Endodermal cell (in vitro differentiated cells): ENCODE measurements around the gene MYO18B. TPM values are rescaled to one million over a fixed set of nuclear protein-coding genes. Genes with fewer than 3 reads are reported as not detected.

ENCODE experiments used
- DNase-seq: peaks from one replicate; pipeline ENCODE4 v3.0.0-alpha.2; 2017
- H3K27ac ChIP-seq: 2 replicates; pipeline ENCODE4 v1.5.1; 2013; ENCODE audit warnings: mild to moderate bottlenecking, low read depth, low read length, moderate library complexity
- H3K27me3 ChIP-seq: 2 replicates; pipeline ENCODE4 v1.6.1; 2013; ENCODE audit warnings: mild to moderate bottlenecking, low read length, moderate library complexity; ENCODE audit not compliant: insufficient read depth, control insufficient read depth, poor library complexity, severe bottlenecking
- H3K36me3 ChIP-seq: 2 replicates; pipeline ENCODE4 v1.7.0; 2013; ENCODE audit warnings: mild to moderate bottlenecking, low read length, moderate library complexity; ENCODE audit not compliant: control insufficient read depth, insufficient read depth
- H3K4me1 ChIP-seq: one replicate; pipeline ENCODE4 v1.7.0; 2013; ENCODE audit warnings: low read length; ENCODE audit not compliant: control insufficient read depth, insufficient read depth
- H3K4me3 ChIP-seq: 2 replicates; pipeline ENCODE4 v1.5.1; 2013; ENCODE audit warnings: mild to moderate bottlenecking, low read length, moderate library complexity
- H3K9ac ChIP-seq: 2 replicates; pipeline ENCODE4 v1.6.1; 2013; ENCODE audit warnings: mild to moderate bottlenecking, low read length, moderate library complexity; ENCODE audit not compliant: poor library complexity, severe bottlenecking; ENCODE audit errors: extremely low read depth
- H3K9me3 ChIP-seq: 2 replicates; pipeline ENCODE4 v1.6.1; 2013; ENCODE audit warnings: mild to moderate bottlenecking, low read length, moderate library complexity; ENCODE audit not compliant: control insufficient read depth
- H3K27ac Mint-ChIP-seq: 2 replicates; pipeline ENCODE4 v1.8.0; 2020; ENCODE audit warnings: mixed read lengths
- H3K27me3 Mint-ChIP-seq: 2 replicates; pipeline ENCODE4 v1.8.0; 2021; ENCODE audit warnings: mild to moderate bottlenecking, mixed read lengths; ENCODE audit not compliant: insufficient read depth
- H3K36me3 Mint-ChIP-seq: 2 replicates; pipeline ENCODE4 v1.8.0; 2020; ENCODE audit warnings: low read depth, mixed read lengths
- H3K4me1 Mint-ChIP-seq: 2 replicates; pipeline ENCODE4 v1.8.0; 2020; ENCODE audit warnings: mixed read lengths
- H3K4me3 Mint-ChIP-seq: 2 replicates; pipeline ENCODE4 v1.8.0; 2020; ENCODE audit warnings: mild to moderate bottlenecking, moderate library complexity, mixed read lengths
- H3K9me3 Mint-ChIP-seq: 2 replicates; pipeline ENCODE4 v1.8.0; 2020; ENCODE audit warnings: mild to moderate bottlenecking, mixed read lengths
- WGBS, 2 experiments: methylation state at CpG; one replicate each; pipeline versions ENCODE4 v1.1.5 to v1.1.7; 2013; ENCODE audit warnings: missing lambda C conversion rate in 2 of 2, mixed read lengths in 1 of 2; ENCODE audit not compliant: insufficient coverage in 1 of 2, insufficient read length in 1 of 2; 5-methylcytosine and 5-hydroxymethylcytosine counted together
- total RNA-seq, 2 donors: library from RNA; stranded (reverse); fragmentation: NEBNext Ultra II Directional in 1 of 2; extraction: Animal tissue kit (Norgen Biotek cat#: 25700) in 1 of 2; gene quantifications; 2 replicates in 1 of 2; 3 replicates in 1 of 2; pipeline ENCODE4 v1.2.1, GENCODE V29; 2021
- TF ChIP-seq, protein P1 (sequence below): fragments of 200-600 bp; sonication (generic); conservative IDR thresholded peaks from 2 replicates; pipeline ENCODE4 v1.5.0; 2021; ENCODE audit warnings: antibody characterized with exemption, mild to moderate bottlenecking

The MYO18B gene
- total RNA-seq, 2 donors from 2014 or later: 0.77 to 0.84 TPM

DNA sequence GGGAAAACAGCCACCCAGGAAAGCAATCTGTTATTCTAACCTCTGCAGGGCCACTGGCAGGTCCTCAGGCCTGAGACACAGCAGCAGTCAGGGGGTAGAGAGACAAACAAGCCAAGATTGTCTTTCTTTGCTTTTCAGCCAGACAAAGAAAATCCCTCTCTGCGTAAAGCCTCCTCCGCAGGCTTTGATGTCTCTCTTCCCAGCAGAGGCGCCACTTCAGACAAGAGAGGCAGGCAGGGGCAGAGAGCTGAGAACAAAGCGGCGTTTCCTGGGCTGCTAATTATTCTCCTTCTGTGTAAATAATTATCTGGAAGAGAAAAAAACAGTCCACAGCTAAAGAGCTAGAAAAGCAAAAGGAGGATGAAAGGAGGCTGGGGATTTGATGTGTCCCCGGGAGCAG lies 324.5 kb downstream of the MYO18B start:
- no peaks in the 10 kb centered on the region for H3K27me3 Mint-ChIP-seq
- no peaks in the 10 kb centered on the region for H3K36me3 ChIP-seq
- H3K9ac ChIP-seq: peak overlapping the region; percentile 74
- H3K4me1 Mint-ChIP-seq: peaks cover 49% of the 10 kb centered on the region
- H3K4me3 ChIP-seq: peak overlapping the region; percentile 50
- WGBS, 2 experiments: 0% methylated on average over 5 to 6 of the region's 6 CpGs
- no peaks in the 10 kb centered on the region for H3K36me3 Mint-ChIP-seq
- H3K27me3 ChIP-seq: no peaks in the 10 kb centered on the region
- H3K27ac ChIP-seq: peak overlapping the region; percentile 96
- peaks cover 33% of the 10 kb centered on the region for H3K4me1 ChIP-seq
- peak overlapping the region; percentile 19 for H3K4me3 Mint-ChIP-seq
- H3K9me3 Mint-ChIP-seq: no peaks in the 10 kb centered on the region
- TF ChIP-seq, protein P1, sequence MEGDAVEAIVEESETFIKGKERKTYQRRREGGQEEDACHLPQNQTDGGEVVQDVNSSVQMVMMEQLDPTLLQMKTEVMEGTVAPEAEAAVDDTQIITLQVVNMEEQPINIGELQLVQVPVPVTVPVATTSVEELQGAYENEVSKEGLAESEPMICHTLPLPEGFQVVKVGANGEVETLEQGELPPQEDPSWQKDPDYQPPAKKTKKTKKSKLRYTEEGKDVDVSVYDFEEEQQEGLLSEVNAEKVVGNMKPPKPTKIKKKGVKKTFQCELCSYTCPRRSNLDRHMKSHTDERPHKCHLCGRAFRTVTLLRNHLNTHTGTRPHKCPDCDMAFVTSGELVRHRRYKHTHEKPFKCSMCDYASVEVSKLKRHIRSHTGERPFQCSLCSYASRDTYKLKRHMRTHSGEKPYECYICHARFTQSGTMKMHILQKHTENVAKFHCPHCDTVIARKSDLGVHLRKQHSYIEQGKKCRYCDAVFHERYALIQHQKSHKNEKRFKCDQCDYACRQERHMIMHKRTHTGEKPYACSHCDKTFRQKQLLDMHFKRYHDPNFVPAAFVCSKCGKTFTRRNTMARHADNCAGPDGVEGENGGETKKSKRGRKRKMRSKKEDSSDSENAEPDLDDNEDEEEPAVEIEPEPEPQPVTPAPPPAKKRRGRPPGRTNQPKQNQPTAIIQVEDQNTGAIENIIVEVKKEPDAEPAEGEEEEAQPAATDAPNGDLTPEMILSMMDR: peak; percentile 46
- H3K9me3 ChIP-seq: no peaks in the 10 kb centered on the region
- H3K27ac Mint-ChIP-seq: peak overlapping the region; percentile 96
- DNase-seq: peak; percentile 92

DNA sequence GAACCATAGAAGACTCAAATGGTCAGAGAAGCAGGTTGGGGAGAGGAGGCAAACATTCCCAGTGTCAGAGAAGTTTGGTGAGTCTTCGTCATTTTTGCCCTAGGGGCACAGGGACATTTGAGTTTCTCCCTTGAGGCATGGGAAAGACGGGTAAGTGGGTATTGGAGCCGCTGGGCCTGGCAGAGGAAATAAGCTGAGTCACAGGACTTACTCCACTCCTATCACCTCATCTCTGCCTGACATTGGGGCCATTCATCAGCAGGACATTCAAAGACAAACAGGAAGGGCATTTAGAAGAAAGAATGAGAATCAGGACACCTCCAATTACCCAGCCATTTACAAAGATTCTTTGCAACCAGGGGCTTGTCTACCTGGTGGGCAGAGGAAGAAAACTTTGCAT lies 326.6 kb downstream of the MYO18B start:
- Mint-ChIP-seq H3K27ac (peak overlapping the region; percentile 97), H3K36me3 (no peaks in the 10 kb centered on the region), H3K9me3 (no peaks in the 10 kb centered on the region), H3K27me3 (no peaks in the 10 kb centered on the region), H3K4me1 (peaks cover 49% of the 10 kb centered on the region), H3K4me3 (peak overlapping the region; percentile 32)
- TF ChIP-seq, protein P1: no peak
- Histone ChIP-seq H3K27me3 (no peaks in the 10 kb centered on the region), H3K9me3 (no peaks in the 10 kb centered on the region), H3K27ac (peak overlapping the region; percentile 3), H3K9ac (no peak overlapping the region), H3K4me1 (peaks cover 33% of the 10 kb centered on the region), H3K36me3 (no peaks in the 10 kb centered on the region), H3K4me3 (no peak overlapping the region)
- WGBS, 2 experiments: 70% methylated on average over 3 of the region's 3 CpGs; no CpG with 5 or more reads in 1 of the 2 experiments
- DNase-seq: peak; percentile 75

DNA sequence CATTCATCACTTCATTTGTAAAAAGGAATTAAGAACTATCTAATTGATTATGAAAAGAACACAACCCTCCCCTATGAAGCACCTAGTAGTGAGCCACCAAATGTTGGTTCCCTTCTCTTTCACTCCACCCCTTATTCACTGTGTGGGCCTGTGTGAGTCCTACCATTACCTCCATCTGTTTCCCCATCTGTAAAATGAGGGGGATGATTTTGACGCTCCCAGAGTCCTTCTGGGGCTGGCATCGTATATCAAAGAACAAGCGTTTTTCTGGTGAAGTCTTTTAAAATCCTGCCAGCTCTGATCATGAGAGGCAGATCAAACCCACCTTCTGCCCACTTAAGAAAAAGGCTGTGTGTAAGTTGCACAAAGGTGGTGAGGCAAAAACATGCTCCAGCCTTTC lies 330.6 kb downstream of the MYO18B start:
- Mint-ChIP-seq H3K4me1 (peaks cover 36% of the 10 kb centered on the region), H3K27ac (no peak overlapping the region), H3K36me3 (no peaks in the 10 kb centered on the region), H3K9me3 (no peaks in the 10 kb centered on the region), H3K4me3 (no peak overlapping the region), H3K27me3 (no peaks in the 10 kb centered on the region)
- TF ChIP-seq, protein P1: no peak
- 97% methylated on average over 3 of the region's 3 CpGs; no CpG with 5 or more reads in 1 of the 2 experiments for WGBS, 2 experiments
- Histone ChIP-seq H3K9ac (no peak overlapping the region), H3K4me1 (peaks cover 19% of the 10 kb centered on the region), H3K27ac (no peak overlapping the region), H3K4me3 (no peak overlapping the region), H3K27me3 (no peaks in the 10 kb centered on the region), H3K36me3 (no peaks in the 10 kb centered on the region), H3K9me3 (no peaks in the 10 kb centered on the region)
- DNase-seq: no peak
